ENCODE measurements around the gene LRRC2. TPM values are rescaled to one million over a fixed set of nuclear protein-coding genes. Genes with fewer than 3 reads are reported as not detected.

The LRRC2 gene
- total and polyA plus RNA-seq, 9 of the 15 experiments (the other 6 are each of a cell fraction or from before 2014, with no cell fraction given) = 0.01 to 0.04 (median 0.03) TPM; not detected in 5

- peak; percentile 33 for TF ChIP-seq TAF1 (IDR thresholded peaks at IDR 0.05; ENCODE audit: control insufficient read depth, extremely low read depth, insufficient read depth, low read length, severe bottlenecking)
- TF ChIP-seq SNRNP70 (optimal IDR thresholded peaks at IDR 0.05; ENCODE audit: low read depth, low read length) = no peak
- TF ChIP-seq, protein P1, sequence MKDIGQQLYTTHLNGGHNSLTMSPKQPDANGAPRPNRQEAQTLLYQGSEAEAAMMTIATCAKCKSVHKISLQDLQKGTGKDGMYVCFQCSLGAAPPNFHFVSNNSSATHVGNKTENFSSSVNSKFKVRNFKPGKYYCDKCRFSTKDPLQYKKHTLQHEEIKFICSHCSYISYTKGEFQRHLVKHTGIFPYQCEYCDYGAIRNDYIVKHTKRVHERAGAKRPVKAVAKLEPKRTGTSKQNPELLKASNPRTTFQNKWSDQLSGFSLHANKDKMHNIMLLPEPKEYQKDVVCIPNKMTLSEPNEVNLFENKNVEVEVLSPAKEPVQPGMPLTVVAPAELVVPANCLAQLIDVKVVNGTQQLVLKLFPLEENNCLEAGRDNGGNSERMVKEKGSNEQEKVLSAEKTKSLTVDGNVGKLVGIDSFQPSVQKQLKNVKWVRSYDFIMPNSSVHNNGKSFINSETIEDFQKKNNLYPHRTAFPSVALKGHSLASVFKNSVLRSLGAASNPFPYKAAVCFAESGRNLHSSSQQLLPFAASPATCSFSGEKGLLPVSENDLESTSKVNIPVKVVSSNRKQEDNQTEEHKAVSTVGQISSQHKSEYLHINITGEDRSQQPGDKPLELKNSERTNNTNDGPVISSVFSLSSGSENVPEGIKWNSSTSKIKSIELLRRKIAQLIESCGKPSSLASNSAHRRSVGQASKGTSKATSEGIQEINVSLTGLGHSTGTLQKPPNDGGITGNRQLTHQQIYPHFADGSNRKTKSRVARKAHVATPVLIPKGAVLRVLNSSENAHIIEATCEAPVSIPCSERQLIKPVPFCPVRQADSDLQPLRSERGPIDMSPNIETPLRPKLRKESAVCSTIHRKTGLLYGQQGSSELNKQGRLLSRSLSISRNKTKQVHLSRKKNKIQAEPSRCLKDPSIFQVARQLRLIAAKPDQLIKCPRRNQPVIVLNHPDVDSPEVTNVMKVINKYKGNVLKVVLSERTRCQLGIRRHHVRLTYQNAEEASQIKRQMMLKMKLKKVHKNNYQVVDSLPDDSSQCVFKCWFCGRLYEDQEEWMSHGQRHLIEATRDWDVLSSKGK (CRISPR knock-in tag; IDR thresholded peaks at IDR 0.05) = no peak
- no peak for TF ChIP-seq CAMTA2 (CRISPR knock-in tag; conservative IDR thresholded peaks at IDR 0.05)
- no peak for TF ChIP-seq RHOXF2B (CRISPR knock-in tag; conservative IDR thresholded peaks at IDR 0.05)
- TF ChIP-seq HDAC2 (IDR thresholded peaks at IDR 0.05) = no peak
- TF ChIP-seq CBFB (CRISPR knock-in tag; IDR thresholded peaks at IDR 0.05) = no peak
- no peak for TF ChIP-seq GTF2B (IDR thresholded peaks at IDR 0.05; ENCODE audit: extremely low read depth, insufficient read length)
- TF ChIP-seq IFI16 (CRISPR knock-in tag; IDR thresholded peaks at IDR 0.05) = no peak
- TF ChIP-seq EP400 (IDR thresholded peaks at IDR 0.05) = peak; percentile 44
- TF ChIP-seq RNF2 (IDR thresholded peaks at IDR 0.05) = no peak
- no peak for TF ChIP-seq FOXA1 (IDR thresholded peaks at IDR 0.05; ENCODE audit: borderline replicate concordance)
- TF ChIP-seq CXXC5 (CRISPR knock-in tag; IDR thresholded peaks at IDR 0.05) = no peak; the same call in 1 of the 2 replicates
- no peak for TF ChIP-seq THRB (CRISPR knock-in tag; conservative IDR thresholded peaks at IDR 0.05)
- 0 out of 2 replicates have a peak, but pooled peaks have one; percentile 22 for TF ChIP-seq ZNF165 (CRISPR knock-in tag; IDR thresholded peaks at IDR 0.05; ENCODE audit: borderline replicate concordance)
- TF ChIP-seq ZKSCAN1 (IDR thresholded peaks at IDR 0.05; ENCODE audit: low read depth, low read length) = no peak; the same call in 1 of the 2 replicates
- TF ChIP-seq TAF9B (IDR thresholded peaks at IDR 0.05; ENCODE audit: partially characterized antibody) = no peak
- TF ChIP-seq KLF6 (CRISPR knock-in tag; IDR thresholded peaks at IDR 0.05; ENCODE audit: borderline replicate concordance) = no peak
- no peak; the same call in 1 of the 2 replicates for TF ChIP-seq ZNF395 (CRISPR knock-in tag; IDR thresholded peaks at IDR 0.05)
Observed at GRCh38 chr3:46558184-46559043, 7.7 kb downstream of the LRRC2 start (continued).
